ENCODE measurements around the gene CAMKMT.

CAMKMT gene

GRCh38 chr2:44801841-44802776 lies 440.4 kb downstream of the CAMKMT start:
- WGBS, 2 donors (ENCODE audit: extremely low coverage in 2 of 2, insufficient read length in 2 of 2, insufficient replicate concordance in 1 of 2): no CpG with 5 or more reads among the region's 67 CpGs
- H2BK15ac ChIP-seq (ENCODE audit: low read length): no peak overlapping the region
- peak overlapping the region; percentile 87 for H3K27ac ChIP-seq (replicated peaks; ENCODE audit: low read length)
- H2BK5ac ChIP-seq (ENCODE audit: low read length): peak overlapping the region; percentile 55
- no peak for DNase-seq (ENCODE audit: low spot score)
- peak overlapping the region; percentile 76 for H2AK5ac ChIP-seq (ENCODE audit: low read depth, low read length)
- H2BK120ac ChIP-seq (ENCODE audit: low read depth, low read length): peak overlapping the region; percentile 35
- no peaks in the 10 kb centered on the region for H3K36me3 ChIP-seq (replicated peaks in 1 of 2; ENCODE audit: control insufficient read depth in 2 of 2, insufficient read depth in 2 of 2, low read length in 2 of 2)
- H3K9ac ChIP-seq (ENCODE audit: low read depth, low read length, poor library complexity): peak overlapping the region; percentile 44
- no peak overlapping the region for H4K8ac ChIP-seq (ENCODE audit: low read depth, low read length)
- H3K79me1 ChIP-seq (ENCODE audit: low read depth, low read length): no peaks in the 10 kb centered on the region
- peak overlapping the region; percentile 65 for H3K4me2 ChIP-seq (ENCODE audit: insufficient read depth, low read length, poor library complexity, severe bottlenecking)
- H3K4ac ChIP-seq (ENCODE audit: low read length): no peak overlapping the region
- peak overlapping the region; percentile 80 for H2AFZ ChIP-seq (ENCODE audit: low read length)
- H3K18ac ChIP-seq (ENCODE audit: low read length): peak overlapping the region; percentile 95
- H4K91ac ChIP-seq (ENCODE audit: low read depth, low read length, poor library complexity): no peak overlapping the region
- peak overlapping the region; percentile 59 for H3K23ac ChIP-seq (ENCODE audit: low read depth, low read length, poor library complexity)
- no peak overlapping the region for H3K14ac ChIP-seq (ENCODE audit: low read length)
- no peaks in the 10 kb centered on the region for H3K9me3 ChIP-seq (replicated peaks in 1 of 2; ENCODE audit: control insufficient read depth in 2 of 2, insufficient read depth in 1 of 2, low read depth in 1 of 2, low read length in 2 of 2)
- H3K4me3 ChIP-seq (ENCODE audit: low read length in 2 of 2): no peak overlapping the region
- peaks cover 0 to 99% (median 0%) of the 10 kb centered on the region in 3 experiments for H3K27me3 ChIP-seq (ENCODE audit: control insufficient read depth in 3 of 3, insufficient read depth in 3 of 3, low read depth in 1 of 3, low read length in 3 of 3)
- peak overlapping the region; percentile 48 for H2BK12ac ChIP-seq (ENCODE audit: low read length)
- peaks cover 2 to 27% of the 10 kb centered on the region in 2 donors for H3K4me1 ChIP-seq (ENCODE audit: control insufficient read depth in 2 of 2, insufficient read depth in 1 of 2, low read depth in 1 of 2, low read length in 2 of 2)

- H3K18ac ChIP-seq (ENCODE audit: low read length): peak overlapping the region; percentile 82
- peak; percentile 93 for DNase-seq (ENCODE audit: low spot score)
- H3K9ac ChIP-seq (ENCODE audit: low read depth, low read length, poor library complexity): no peak overlapping the region
- peak overlapping the region; percentile 87 for H3K27ac ChIP-seq (replicated peaks; ENCODE audit: low read length)
- no peak overlapping the region for H2BK120ac ChIP-seq (ENCODE audit: low read depth, low read length)
- H2AFZ ChIP-seq (ENCODE audit: low read length): peak overlapping the region; percentile 76
- no peak overlapping the region for H4K8ac ChIP-seq (ENCODE audit: low read depth, low read length)
- H3K36me3 ChIP-seq (replicated peaks in 1 of 2; ENCODE audit: control insufficient read depth in 2 of 2, insufficient read depth in 2 of 2, low read length in 2 of 2): no peaks in the 10 kb centered on the region
- H3K4me2 ChIP-seq (ENCODE audit: insufficient read depth, low read length, poor library complexity, severe bottlenecking): peak overlapping the region; percentile 65
- no peak overlapping the region for H2AK5ac ChIP-seq (ENCODE audit: low read depth, low read length)
- no peak overlapping the region for H4K91ac ChIP-seq (ENCODE audit: low read depth, low read length, poor library complexity)
- H3K23ac ChIP-seq (ENCODE audit: low read depth, low read length, poor library complexity): no peak overlapping the region
- H3K79me1 ChIP-seq (ENCODE audit: low read depth, low read length): no peaks in the 10 kb centered on the region
- no peak overlapping the region for H3K4ac ChIP-seq (ENCODE audit: low read length)
- H2BK5ac ChIP-seq (ENCODE audit: low read length): no peak overlapping the region
- H3K27me3 ChIP-seq (ENCODE audit: control insufficient read depth in 3 of 3, insufficient read depth in 3 of 3, low read depth in 1 of 3, low read length in 3 of 3): peaks cover 0 to 99% (median 0%) of the 10 kb centered on the region in 3 experiments
- peaks cover 2 to 30% of the 10 kb centered on the region in 2 donors for H3K4me1 ChIP-seq (ENCODE audit: control insufficient read depth in 2 of 2, insufficient read depth in 1 of 2, low read depth in 1 of 2, low read length in 2 of 2)
- no peak overlapping the region for H3K4me3 ChIP-seq (ENCODE audit: low read length in 2 of 2)
- no peaks in the 10 kb centered on the region for H3K9me3 ChIP-seq (replicated peaks in 1 of 2; ENCODE audit: control insufficient read depth in 2 of 2, insufficient read depth in 1 of 2, low read depth in 1 of 2, low read length in 2 of 2)
- no peak overlapping the region for H3K14ac ChIP-seq (ENCODE audit: low read length)
- WGBS, 2 donors (ENCODE audit: extremely low coverage in 2 of 2, insufficient read length in 2 of 2, insufficient replicate concordance in 1 of 2): no CpG with 5 or more reads among the region's 27 CpGs
- no peak overlapping the region for H2BK12ac ChIP-seq (ENCODE audit: low read length)
- H2BK15ac ChIP-seq (ENCODE audit: low read length): no peak overlapping the region
These were observed 441.2 kb downstream of the CAMKMT start for GRCh38 chr2:44802777-44803424.

DNA sequence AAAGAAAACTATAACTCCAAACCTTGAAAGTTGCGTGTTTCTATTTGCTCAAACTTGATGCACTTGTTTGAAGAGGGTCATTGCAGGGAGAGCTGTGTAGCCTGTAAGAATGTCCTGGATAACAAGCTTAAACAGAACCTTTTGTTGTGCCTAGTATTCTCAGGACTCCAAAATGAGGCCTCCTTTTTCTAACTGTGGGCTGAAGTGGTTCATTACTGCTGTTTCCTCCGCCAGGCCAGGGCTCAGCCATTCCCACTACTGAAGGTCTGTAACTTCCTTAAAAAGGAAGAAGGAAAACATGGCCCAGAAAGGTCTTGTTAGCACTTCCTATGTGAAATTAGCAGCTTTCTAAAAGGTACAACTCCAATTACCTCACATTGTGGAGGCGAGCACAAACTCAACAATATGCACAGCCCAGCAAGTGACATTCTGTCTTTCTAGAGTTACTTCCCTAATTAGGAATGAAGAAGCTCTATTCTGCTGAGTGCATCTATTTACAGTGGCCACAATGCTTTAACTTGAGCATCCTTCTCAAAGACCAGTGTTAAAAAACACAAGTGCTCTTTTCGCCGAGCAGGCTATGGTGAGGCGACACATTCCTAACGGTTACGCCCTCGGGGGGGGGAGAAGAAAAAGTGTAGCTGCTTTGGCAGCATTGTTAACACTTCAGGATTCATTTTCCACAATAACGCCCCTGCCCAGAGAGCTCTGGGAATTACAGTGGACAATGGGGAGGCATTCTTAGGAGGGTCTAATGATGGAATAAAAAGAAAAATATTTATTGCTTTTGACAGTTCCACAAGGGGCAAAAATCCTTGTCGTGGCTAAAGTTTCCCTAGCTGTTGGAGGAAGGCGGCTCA lies 442.9 kb downstream of the CAMKMT start:
- peak overlapping the region; percentile 95 for H3K27ac ChIP-seq (replicated peaks; ENCODE audit: low read length)
- no peak overlapping the region for H3K4me2 ChIP-seq (ENCODE audit: insufficient read depth, low read length, poor library complexity, severe bottlenecking)
- H3K9ac ChIP-seq (ENCODE audit: low read depth, low read length, poor library complexity): no peak overlapping the region
- no peaks in the 10 kb centered on the region for H3K9me3 ChIP-seq (replicated peaks in 1 of 2; ENCODE audit: control insufficient read depth in 2 of 2, insufficient read depth in 1 of 2, low read depth in 1 of 2, low read length in 2 of 2)
- no peaks in the 10 kb centered on the region for H3K79me1 ChIP-seq (ENCODE audit: low read depth, low read length)
- peaks cover 2 to 29% of the 10 kb centered on the region in 2 donors for H3K4me1 ChIP-seq (ENCODE audit: control insufficient read depth in 2 of 2, insufficient read depth in 1 of 2, low read depth in 1 of 2, low read length in 2 of 2)
- no peaks in the 10 kb centered on the region for H3K36me3 ChIP-seq (replicated peaks in 1 of 2; ENCODE audit: control insufficient read depth in 2 of 2, insufficient read depth in 2 of 2, low read length in 2 of 2)
- H3K4ac ChIP-seq (ENCODE audit: low read length): no peak overlapping the region
- no peak overlapping the region for H3K18ac ChIP-seq (ENCODE audit: low read length)
- DNase-seq (ENCODE audit: low spot score): peak; percentile 75
- H3K4me3 ChIP-seq (ENCODE audit: low read length in 2 of 2): no peak overlapping the region
- no peak overlapping the region for H3K23ac ChIP-seq (ENCODE audit: low read depth, low read length, poor library complexity)
- no CpG with 5 or more reads among the region's 12 CpGs for WGBS, 2 donors (ENCODE audit: extremely low coverage in 2 of 2, insufficient read length in 2 of 2, insufficient replicate concordance in 1 of 2)
- no peak overlapping the region for H4K8ac ChIP-seq (ENCODE audit: low read depth, low read length)
- peaks cover 0 to 100% (median 0%) of the 10 kb centered on the region in 3 experiments for H3K27me3 ChIP-seq (ENCODE audit: control insufficient read depth in 3 of 3, insufficient read depth in 3 of 3, low read depth in 1 of 3, low read length in 3 of 3)
- H2BK15ac ChIP-seq (ENCODE audit: low read length): no peak overlapping the region
- H2BK120ac ChIP-seq (ENCODE audit: low read depth, low read length): no peak overlapping the region
- H2BK5ac ChIP-seq (ENCODE audit: low read length): no peak overlapping the region
- no peak overlapping the region for H2AK5ac ChIP-seq (ENCODE audit: low read depth, low read length)
- H2BK12ac ChIP-seq (ENCODE audit: low read length): no peak overlapping the region
- H3K14ac ChIP-seq (ENCODE audit: low read length): no peak overlapping the region
- H4K91ac ChIP-seq (ENCODE audit: low read depth, low read length, poor library complexity): no peak overlapping the region
- H2AFZ ChIP-seq (ENCODE audit: low read length): no peak overlapping the region
